Fibroblast of mammary gland (primary cell): ENCODE results near the gene ANKRD28.
A peak's percentile ranks its signal among the peaks of the same experiment; 100 is the strongest.

ENCODE experiments used
- DNase-seq: peaks from one replicate; pipeline ENCODE4 v3.0.0-alpha.2; 2010; ENCODE audit warnings: low read depth
- H3K4me3 ChIP-seq: 2 replicates; pipeline ENCODE4 v1.5.1; 2011; ENCODE audit warnings: low read depth, mild to moderate bottlenecking, low read length, moderate library complexity; ENCODE audit not compliant: control insufficient read depth
- CTCF ChIP-seq: conservative IDR thresholded peaks from 2 replicates; pipeline ENCODE4 v1.5.1; 2011; ENCODE audit warnings: low read depth, low read length, inconsistent platforms; ENCODE audit not compliant: control insufficient read depth, insufficient read depth

Gene ANKRD28

GRCh38 chr3:15831927-15832326 is 34.1 kb upstream of the ANKRD28 start:
- no peak for TF ChIP-seq CTCF

GRCh38 chr3:15825016-15825415 is 27.2 kb upstream of the ANKRD28 start:
- no peak for TF ChIP-seq CTCF

More at GRCh38 chr3:15831927-15832326, 34.1 kb upstream of the ANKRD28 start:
- DNase-seq, result no peak
- H3K4me3 ChIP-seq, result no peak overlapping the region

GRCh38 chr3:15823092-15823491 is 25.3 kb upstream of the ANKRD28 start:
- H3K4me3 ChIP-seq, result no peak overlapping the region
- no peak for DNase-seq
- TF ChIP-seq CTCF, result no peak

More at GRCh38 chr3:15825016-15825415, 27.2 kb upstream of the ANKRD28 start:
- no peak for DNase-seq
- no peak overlapping the region for H3K4me3 ChIP-seq

- no peak for TF ChIP-seq CTCF
- no peak for DNase-seq
- no peak overlapping the region for H3K4me3 ChIP-seq
Measured at GRCh38 chr3:15822281-15822680, 24.5 kb upstream of the ANKRD28 start.

- peak; percentile 49 for DNase-seq
- TF ChIP-seq CTCF, result no peak
Measured at GRCh38 chr3:15820911-15821310, 23.1 kb upstream of the ANKRD28 start.

GRCh38 chr3:15819576-15819975 is 21.8 kb upstream of the ANKRD28 start:
- no peak for DNase-seq
- no peak overlapping the region for H3K4me3 ChIP-seq

More at GRCh38 chr3:15820911-15821310, 23.1 kb upstream of the ANKRD28 start:
- no peak overlapping the region for H3K4me3 ChIP-seq

More at GRCh38 chr3:15819576-15819975, 21.8 kb upstream of the ANKRD28 start:
- no peak for TF ChIP-seq CTCF
